Tongue (tissue), 2 donors: ENCODE results near the gene DGKA. TPM values are rescaled to one million over a fixed set of nuclear protein-coding genes. Genes with fewer than 3 reads are reported as not detected.
"Not testable (repeated sequence)": the region's sequence is repeated elsewhere in the genome, so short reads cannot be mapped to it uniquely, and the experiment has no call there.

Experiments used
- DNase-seq: peaks from one replicate; pipeline ENCODE4 v3.0.0-alpha.2; 2015
- total RNA-seq: library from RNA; depleted of rRNA; stranded (reverse); fragments of >200 nt; gene quantifications from one replicate; pipeline ENCODE4 v1.2.3, GENCODE V29; 2014

Gene DGKA
- 50.5 TPM for total RNA-seq

- peak; percentile 86 for DNase-seq
These were observed at the start of gene DGKA for GRCh38 chr12:55930771-55931316. DGKA (plus strand) TSS chr12:55931162; CDS start chr12:55936504, 5,342 bp downstream.

- DNase-seq: no peak
These were observed 45.8 kb upstream of the DGKA start for GRCh38 chr12:55885113-55885512.

GRCh38 chr12:55891310-55891709 lies 39.7 kb upstream of the DGKA start:
- no peak for DNase-seq

DNA sequence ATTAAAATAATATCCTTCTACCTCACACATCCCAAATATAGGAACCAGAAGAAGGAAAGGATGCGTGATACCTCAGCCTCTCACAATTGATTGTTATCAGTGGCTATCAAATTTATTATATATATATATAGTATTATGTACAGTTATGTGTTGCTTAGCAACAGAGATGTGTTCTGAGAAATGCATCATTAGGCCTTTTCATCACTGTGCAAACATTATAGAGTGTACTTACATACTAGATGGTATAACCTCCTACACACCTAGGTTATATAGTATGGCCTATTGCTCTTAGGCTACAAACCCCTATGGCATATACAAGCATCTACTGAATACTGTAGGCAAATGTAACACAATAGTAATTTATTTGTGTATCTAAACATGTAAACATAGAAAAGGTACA lies 37.2 kb upstream of the DGKA start:
- DNase-seq: no peak

DNA sequence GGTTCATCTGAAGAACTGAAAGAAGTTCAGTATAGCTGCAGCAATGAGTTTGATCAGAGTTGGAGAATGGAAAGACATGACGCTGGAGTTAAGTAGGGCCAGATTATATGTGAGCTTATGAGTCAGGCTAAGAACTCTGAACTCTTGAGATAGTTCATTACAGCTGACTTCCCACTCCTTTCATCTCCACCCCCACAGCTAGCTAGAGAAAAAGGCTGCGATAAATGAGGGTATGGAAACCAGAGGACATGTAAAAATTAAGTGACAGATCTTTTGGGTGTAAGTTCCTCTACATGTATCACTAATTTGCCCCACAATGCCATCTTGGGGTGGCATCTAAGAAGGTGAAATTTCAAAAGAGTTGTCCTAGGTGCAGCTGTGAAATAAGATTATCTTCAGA lies 31.9 kb upstream of the DGKA start:
- no peak for DNase-seq

DNA sequence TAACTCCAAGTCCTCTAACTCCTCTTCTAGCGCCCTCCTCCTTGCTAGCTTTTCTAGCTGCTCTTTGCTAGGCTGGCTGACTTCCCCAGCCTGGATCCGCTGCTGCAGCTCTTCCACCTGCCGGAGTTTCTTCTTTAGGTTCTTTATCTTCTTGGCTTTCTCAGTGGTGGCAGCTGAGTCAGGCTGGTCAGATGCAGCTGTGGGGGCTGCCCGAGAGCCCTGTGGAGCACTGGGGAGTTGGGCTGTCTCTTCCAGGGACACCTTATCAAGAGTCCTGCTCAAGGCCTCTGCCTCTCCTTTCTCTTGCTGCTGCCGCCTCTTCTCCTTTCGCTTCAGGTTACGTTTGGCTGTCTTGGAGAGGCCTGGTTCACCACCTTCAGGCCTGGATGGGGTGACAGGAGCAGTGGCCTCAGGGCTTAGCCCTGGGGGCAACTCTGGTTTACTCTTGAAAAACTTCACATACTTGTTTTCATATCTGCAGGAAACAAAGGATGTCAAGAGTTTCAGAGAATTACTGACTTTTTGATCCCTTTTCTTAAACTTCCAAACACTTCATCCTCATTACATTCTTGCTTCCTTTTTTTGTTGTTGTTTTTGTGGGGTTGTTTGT lies 29.0 kb upstream of the DGKA start:
- DNase-seq: no peak

DNA sequence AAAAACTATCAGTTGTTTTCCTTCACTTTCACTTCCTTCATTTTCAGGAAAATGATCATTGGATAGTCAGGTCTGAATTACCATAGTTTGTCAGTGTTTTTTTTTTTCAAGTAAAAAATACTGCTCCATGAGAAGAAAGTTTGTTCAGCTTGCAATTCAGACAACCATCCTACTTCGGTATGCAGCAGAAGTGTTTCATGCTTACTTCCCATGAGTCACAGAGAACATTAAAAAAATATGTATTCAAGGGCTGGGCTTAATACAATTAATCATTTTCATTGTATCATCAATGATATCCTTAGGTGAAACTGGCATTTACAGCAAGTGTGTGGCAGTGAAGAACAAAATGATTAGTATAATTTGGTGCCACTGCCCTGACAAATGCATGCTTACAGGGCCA lies 24.9 kb upstream of the DGKA start:
- no peak for DNase-seq

GRCh38 chr12:55908726-55909512 lies 22.0 kb upstream of the DGKA start:
- no peak for DNase-seq

GRCh38 chr12:55909513-55909884 lies 21.5 kb upstream of the DGKA start:
- DNase-seq: no peak

DNA sequence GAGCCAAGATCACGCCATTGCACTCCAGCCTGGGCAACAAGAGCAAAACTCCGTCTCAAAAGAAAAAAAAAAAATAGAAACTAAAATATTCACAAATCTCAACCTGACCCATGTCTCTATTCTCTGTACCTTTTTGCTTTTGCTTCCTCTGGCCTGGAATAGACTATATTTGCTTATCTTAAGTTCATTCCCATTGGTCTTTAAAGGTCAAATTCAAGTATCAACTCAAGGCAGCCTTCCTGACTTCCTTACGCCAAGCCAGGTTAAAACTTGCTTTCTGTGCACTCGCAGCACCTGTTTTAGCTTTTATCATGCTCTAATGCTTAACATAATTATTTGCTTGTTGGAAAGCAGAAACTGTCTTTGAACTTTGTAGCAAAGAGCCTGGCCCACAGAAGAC lies 18.1 kb upstream of the DGKA start:
- no peak for DNase-seq

DNA sequence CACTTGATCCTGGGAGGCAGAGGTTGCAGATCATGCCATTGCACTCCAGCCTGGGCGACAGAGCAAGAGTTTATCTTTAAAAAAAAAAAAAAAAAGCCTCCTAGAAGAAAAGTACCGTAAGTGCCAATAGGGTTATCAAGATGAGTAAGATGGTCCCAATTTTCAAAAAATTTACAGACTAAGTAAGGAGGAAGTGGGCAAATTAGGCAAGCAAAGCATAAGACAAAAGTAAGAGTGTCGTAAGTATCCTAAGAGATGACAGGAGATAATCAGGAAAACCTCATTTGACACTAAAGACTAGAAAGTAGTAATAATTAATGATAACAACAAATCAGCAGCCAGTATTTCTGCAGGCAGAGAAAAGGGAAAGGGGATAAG lies 15.5 kb upstream of the DGKA start:
- DNase-seq: no peak

- not testable (repeated sequence) for DNase-seq
These were observed 11.9 kb upstream of the DGKA start for GRCh38 chr12:55919032-55919431.

DNA sequence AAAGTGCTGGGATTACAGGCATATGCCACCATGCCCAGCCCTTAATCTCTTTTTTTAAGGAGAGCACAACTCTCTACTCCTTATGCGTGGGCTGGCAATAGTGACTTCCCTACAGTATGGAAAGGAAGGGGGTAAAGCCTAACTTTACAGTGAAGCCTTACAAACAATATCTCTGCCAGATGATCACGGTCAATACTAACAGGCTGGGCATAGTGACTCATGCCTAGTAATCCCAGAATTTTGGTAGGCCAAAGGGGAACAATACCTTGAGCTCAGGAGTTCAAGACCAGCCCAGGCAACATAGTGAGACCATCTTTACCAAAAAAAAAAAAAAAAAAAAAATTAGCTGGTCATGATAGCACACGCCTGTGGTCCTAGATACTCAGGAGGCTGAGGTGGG lies 8.8 kb upstream of the DGKA start:
- no peak for DNase-seq

DNA sequence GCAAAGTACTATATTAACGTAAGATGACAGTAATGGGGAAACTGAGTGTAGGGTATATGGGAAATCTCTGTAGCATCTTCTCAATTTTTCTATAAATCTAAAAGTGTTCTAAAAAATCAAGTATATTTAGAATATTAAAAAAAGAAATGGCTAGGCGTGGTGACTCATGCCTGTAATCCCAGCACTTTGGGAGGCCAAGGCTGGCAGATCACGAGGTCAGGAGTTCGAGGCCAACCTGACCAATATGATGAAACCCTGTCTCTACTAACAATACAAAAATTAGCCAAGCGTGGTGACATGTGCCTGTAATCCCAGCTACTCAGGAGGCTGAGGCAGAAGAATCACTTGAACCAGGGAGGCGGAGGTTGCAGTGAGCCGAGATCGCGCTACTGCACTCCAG lies 7.3 kb upstream of the DGKA start:
- not testable (repeated sequence) for DNase-seq

DNA sequence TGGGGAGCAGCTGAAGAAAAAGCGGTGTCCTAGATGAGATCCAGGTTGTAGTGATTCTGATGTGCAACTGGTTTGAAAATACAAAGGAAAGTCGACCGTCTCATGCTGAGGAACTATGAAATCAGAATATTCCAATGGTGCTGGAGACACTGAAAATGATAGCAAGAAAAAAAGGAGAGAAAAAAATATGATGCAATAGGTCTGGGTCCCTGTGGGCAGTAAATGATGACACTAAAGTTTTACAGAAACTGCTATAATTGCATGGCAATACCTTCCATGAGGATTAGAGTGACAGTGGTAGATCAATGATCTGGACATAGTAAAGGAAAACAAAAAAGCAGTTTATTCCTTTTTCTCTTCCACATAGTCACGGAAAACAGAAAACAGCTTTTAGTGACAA lies 5.6 kb upstream of the DGKA start:
- no peak for DNase-seq

- no peak for DNase-seq
These were observed 4.9 kb upstream of the DGKA start for GRCh38 chr12:55925870-55926737.

DNA sequence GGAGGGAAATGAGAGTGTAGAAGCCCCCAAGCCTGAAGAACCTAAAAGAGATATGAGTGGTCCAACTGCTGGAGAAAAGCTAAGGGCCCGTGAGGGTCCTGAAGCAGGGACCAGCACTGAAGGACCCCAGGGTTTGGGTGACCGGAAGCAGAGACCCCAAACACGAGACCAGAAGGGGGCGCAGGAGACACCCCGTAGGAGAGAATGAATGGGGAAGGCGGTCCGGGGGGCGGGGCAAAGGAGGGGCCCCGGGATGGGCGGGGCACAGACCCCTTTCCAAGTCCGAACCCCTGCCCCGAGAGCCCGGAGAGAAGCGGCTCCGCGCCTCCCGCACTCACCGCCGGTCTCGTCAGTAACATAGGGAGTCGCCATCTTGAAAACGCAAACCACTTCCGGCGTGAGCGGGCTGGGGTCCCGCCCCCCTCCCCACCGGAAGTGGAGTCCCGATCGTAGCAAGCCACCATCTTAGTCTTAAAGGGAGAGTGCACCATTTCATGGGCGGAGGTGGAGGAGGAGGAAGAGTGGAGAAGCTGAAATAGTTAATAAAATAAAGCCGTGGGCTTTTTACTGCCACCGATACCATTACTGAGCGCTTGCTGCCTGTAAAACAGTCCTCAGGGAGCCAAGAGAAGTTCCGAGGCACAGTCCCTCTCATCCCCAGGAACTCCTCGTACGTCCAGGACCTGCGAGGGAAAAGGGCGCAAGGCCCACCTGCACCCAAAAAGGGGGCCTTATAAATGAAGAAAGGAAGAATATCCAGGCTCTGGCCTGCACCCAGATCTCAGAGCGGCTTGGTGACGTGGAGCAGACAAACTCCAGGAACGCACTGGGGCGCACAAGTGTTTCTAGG lies 4.0 kb upstream of the DGKA start:
- DNase-seq: peak; percentile 97

DNA sequence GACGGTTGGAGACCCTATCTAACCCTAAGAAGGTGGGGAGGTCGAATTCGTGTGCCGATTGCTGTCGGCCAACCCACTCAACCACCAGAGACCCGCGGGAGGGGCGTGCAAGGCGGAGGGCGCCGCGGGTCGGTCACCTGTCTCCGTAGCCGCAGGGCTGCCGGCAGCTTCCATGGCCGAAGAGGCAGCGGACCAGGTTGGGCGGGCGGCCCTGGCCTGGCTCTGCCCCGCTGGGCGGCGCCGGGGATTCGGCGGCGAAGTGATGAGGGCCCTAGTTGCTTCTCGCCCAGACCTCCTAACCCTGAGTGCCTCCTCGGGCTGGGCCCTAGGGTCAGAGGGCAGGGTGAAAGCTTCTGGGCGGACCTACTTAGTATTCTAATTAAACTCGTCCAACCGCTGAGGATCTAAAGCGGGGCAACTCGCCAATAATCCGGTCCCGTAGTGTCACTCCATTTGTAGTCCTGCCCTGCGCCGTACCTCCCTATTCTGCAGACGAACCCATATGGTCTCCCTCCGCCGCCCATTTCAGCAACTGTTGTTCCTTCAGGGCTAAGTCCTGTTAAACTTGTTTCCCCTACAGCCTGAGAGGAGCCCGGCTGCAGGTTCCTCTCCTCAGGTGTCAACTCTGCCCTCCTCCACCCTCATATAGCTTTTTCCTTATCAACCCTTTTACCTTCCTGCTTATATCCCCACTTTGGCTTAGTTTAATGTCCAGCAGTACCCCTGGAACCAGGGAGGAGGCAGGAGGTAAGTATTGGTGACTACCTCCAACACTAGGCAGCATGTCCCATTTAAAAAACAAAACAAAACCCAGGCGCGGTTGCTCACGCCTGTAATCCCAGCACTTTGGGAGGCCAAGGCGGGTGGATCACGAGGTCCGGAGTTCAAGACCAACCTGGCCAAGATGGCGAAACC lies 3.1 kb upstream of the DGKA start, which contains the start of gene PYM1:
TSS of gene PYM1 (minus strand) at position 307 of the 915 bp plus-strand sequence. CDS start at position 174, 133 bp downstream.
- peak; percentile 83 for DNase-seq

- DNase-seq: no peak
These were observed 1.6 kb upstream of the DGKA start for GRCh38 chr12:55929306-55929791.

- DNase-seq: no peak
These were observed 386 bp downstream of the DGKA start for GRCh38 chr12:55931317-55931779.
